ENCODE results near the gene PEMT. TPM values are rescaled to one million over a fixed set of nuclear protein-coding genes. Genes with fewer than 3 reads are reported as not detected.
"Not testable (repeated sequence)": the region's sequence is repeated elsewhere in the genome, so short reads cannot be mapped to it uniquely, and the experiment has no call there.

Gene PEMT
- total RNA-seq, 1 experiment from 2014 or later: 79.9 TPM

GRCh38 chr17:17491546-17491988, 99.9 kb downstream of the PEMT start:
- DNase-seq (ENCODE audit: low read depth): no peak

GRCh38 chr17:17491031-17491471, 100.5 kb downstream of the PEMT start:
- DNase-seq (ENCODE audit: low read depth): no peak

GRCh38 chr17:17487998-17488397, 103.5 kb downstream of the PEMT start:
- DNase-seq (ENCODE audit: low read depth): no peak

GRCh38 chr17:17486416-17486815, 105.1 kb downstream of the PEMT start:
- DNase-seq (ENCODE audit: low read depth): not testable (repeated sequence)

GRCh38 chr17:17485420-17485819, 106.1 kb downstream of the PEMT start:
- DNase-seq (ENCODE audit: low read depth): no peak

GRCh38 chr17:17484451-17484899, 107.0 kb downstream of the PEMT start:
- DNase-seq (ENCODE audit: low read depth): peak; percentile 48

- no peak for DNase-seq (ENCODE audit: low read depth)
These were observed 109.6 kb downstream of the PEMT start for GRCh38 chr17:17481860-17482259.

- DNase-seq (ENCODE audit: low read depth): no peak
These were observed 110.8 kb downstream of the PEMT start for GRCh38 chr17:17480593-17481148.

- DNase-seq (ENCODE audit: low read depth): no peak
These were observed 112.3 kb downstream of the PEMT start for GRCh38 chr17:17479209-17479608.

- peak; percentile 82 for DNase-seq (ENCODE audit: low read depth)
These were observed 114.5 kb downstream of the PEMT start, which contains the start of gene MED9 for GRCh38 chr17:17476865-17477467. MED9 (plus strand) TSS chr17:17477000; CDS start chr17:17477042, 42 bp downstream.

GRCh38 chr17:17474341-17474740, 117.2 kb downstream of the PEMT start:
- no peak for DNase-seq (ENCODE audit: low read depth)

- no peak for DNase-seq (ENCODE audit: low read depth)
These were observed 119.1 kb downstream of the PEMT start for GRCh38 chr17:17472333-17472920.

- no peak for DNase-seq (ENCODE audit: low read depth)
These were observed 121.5 kb downstream of the PEMT start for GRCh38 chr17:17469996-17470395.

GRCh38 chr17:17469358-17469757, 122.2 kb downstream of the PEMT start:
- DNase-seq (ENCODE audit: low read depth): no peak

- no peak for DNase-seq (ENCODE audit: low read depth)
These were observed 123.1 kb downstream of the PEMT start for GRCh38 chr17:17468217-17469010.

GRCh38 chr17:17467720-17468119, 123.8 kb downstream of the PEMT start:
- no peak for DNase-seq (ENCODE audit: low read depth)

- DNase-seq (ENCODE audit: low read depth): no peak
These were observed 124.5 kb downstream of the PEMT start for GRCh38 chr17:17467016-17467415.

GRCh38 chr17:17466511-17466910, 125.0 kb downstream of the PEMT start:
- no peak for DNase-seq (ENCODE audit: low read depth)

GRCh38 chr17:17465878-17466277, 125.6 kb downstream of the PEMT start:
- not testable (repeated sequence) for DNase-seq (ENCODE audit: low read depth)

GRCh38 chr17:17463821-17464220, 127.7 kb downstream of the PEMT start:
- DNase-seq (ENCODE audit: low read depth): no peak

- DNase-seq (ENCODE audit: low read depth): no peak
These were observed 129.3 kb downstream of the PEMT start for GRCh38 chr17:17462048-17462824.
